DMS114 treated with DMSO at 0.1 percent for 48 hours (cell line): ENCODE data around the gene MARCHF10.
"Not testable (repeated sequence)": the region's sequence is repeated elsewhere in the genome, so short reads cannot be mapped to it uniquely, and the experiment has no call there.

Source experiments
- DNase-seq: peaks from one replicate; lab custom pipeline; 2025; ENCODE audit not compliant: unreplicated experiment; lab: John Stamatoyannopoulos, UW

The MARCHF10 gene

GRCh38 chr17:62807812-62808575, at the start of gene MARCHF10:
TSS of gene MARCHF10 (minus strand) at chr17:62808314. CDS start at chr17:62801735, 6,579 bp downstream.
- no peak for DNase-seq

GRCh38 chr17:62857526-62857925, 49.4 kb upstream of the MARCHF10 start:
- DNase-seq, result no peak

GRCh38 chr17:62856594-62856993, 48.5 kb upstream of the MARCHF10 start:
- DNase-seq, result no peak

- no peak for DNase-seq
These were observed 47.0 kb upstream of the MARCHF10 start for GRCh38 chr17:62855156-62855555.

- DNase-seq, result no peak
These were observed 46.1 kb upstream of the MARCHF10 start for GRCh38 chr17:62854098-62854680.

- no peak for DNase-seq
These were observed 44.1 kb upstream of the MARCHF10 start for GRCh38 chr17:62852195-62852594.

GRCh38 chr17:62849591-62850415, 41.7 kb upstream of the MARCHF10 start:
- DNase-seq, result not testable (repeated sequence)

GRCh38 chr17:62848334-62848733, 40.2 kb upstream of the MARCHF10 start:
- no peak for DNase-seq

- no peak for DNase-seq
These were observed 39.3 kb upstream of the MARCHF10 start for GRCh38 chr17:62847426-62847825.

- no peak for DNase-seq
These were observed 32.8 kb upstream of the MARCHF10 start for GRCh38 chr17:62840871-62841270.

GRCh38 chr17:62833816-62834215, 25.7 kb upstream of the MARCHF10 start:
- DNase-seq, result not testable (repeated sequence)

- no peak for DNase-seq
These were observed 24.3 kb upstream of the MARCHF10 start for GRCh38 chr17:62832405-62832804.

- not testable (repeated sequence) for DNase-seq
These were observed 23.0 kb upstream of the MARCHF10 start for GRCh38 chr17:62831066-62831465.

GRCh38 chr17:62827746-62828485, 19.8 kb upstream of the MARCHF10 start:
- DNase-seq, result no peak

GRCh38 chr17:62826956-62827355, 18.8 kb upstream of the MARCHF10 start:
- no peak for DNase-seq

GRCh38 chr17:62825182-62825581, 17.1 kb upstream of the MARCHF10 start:
- no peak for DNase-seq

GRCh38 chr17:62824290-62825131, 16.4 kb upstream of the MARCHF10 start:
- DNase-seq, result no peak

- DNase-seq, result no peak
These were observed 15.2 kb upstream of the MARCHF10 start for GRCh38 chr17:62823111-62823893.
